Measurements from ENCODE around the gene SPG11. TPM values are rescaled to one million over a fixed set of nuclear protein-coding genes. Genes with fewer than 3 reads are reported as not detected.

SPG11 gene
- total and polyA plus RNA-seq, 2 experiments from 2014 or later = 15.7 to 65.1 TPM

- H3K4me3 ChIP-seq = no peak overlapping the region
- H3K9me3 ChIP-seq (ENCODE audit: low read depth) = no peaks in the 10 kb centered on the region
- TF ChIP-seq, protein P1, sequence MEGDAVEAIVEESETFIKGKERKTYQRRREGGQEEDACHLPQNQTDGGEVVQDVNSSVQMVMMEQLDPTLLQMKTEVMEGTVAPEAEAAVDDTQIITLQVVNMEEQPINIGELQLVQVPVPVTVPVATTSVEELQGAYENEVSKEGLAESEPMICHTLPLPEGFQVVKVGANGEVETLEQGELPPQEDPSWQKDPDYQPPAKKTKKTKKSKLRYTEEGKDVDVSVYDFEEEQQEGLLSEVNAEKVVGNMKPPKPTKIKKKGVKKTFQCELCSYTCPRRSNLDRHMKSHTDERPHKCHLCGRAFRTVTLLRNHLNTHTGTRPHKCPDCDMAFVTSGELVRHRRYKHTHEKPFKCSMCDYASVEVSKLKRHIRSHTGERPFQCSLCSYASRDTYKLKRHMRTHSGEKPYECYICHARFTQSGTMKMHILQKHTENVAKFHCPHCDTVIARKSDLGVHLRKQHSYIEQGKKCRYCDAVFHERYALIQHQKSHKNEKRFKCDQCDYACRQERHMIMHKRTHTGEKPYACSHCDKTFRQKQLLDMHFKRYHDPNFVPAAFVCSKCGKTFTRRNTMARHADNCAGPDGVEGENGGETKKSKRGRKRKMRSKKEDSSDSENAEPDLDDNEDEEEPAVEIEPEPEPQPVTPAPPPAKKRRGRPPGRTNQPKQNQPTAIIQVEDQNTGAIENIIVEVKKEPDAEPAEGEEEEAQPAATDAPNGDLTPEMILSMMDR (IDR thresholded peaks at IDR 0.05; ENCODE audit: low read depth, low read length) = no peak
- peak overlapping the region; percentile 10 for H3K27ac ChIP-seq
- no peaks in the 10 kb centered on the region for H3K4me1 ChIP-seq (ENCODE audit: low read depth)
- DNase-seq (ENCODE audit: low read depth in 1 of 2, low spot score in 1 of 2) = no peak
- no peaks in the 10 kb centered on the region for H3K27me3 ChIP-seq
- H3K36me3 ChIP-seq = peaks cover 51% of the 10 kb centered on the region
These were observed 40.3 kb downstream of the SPG11 start for GRCh38 chr15:44623178-44623577.

DNA sequence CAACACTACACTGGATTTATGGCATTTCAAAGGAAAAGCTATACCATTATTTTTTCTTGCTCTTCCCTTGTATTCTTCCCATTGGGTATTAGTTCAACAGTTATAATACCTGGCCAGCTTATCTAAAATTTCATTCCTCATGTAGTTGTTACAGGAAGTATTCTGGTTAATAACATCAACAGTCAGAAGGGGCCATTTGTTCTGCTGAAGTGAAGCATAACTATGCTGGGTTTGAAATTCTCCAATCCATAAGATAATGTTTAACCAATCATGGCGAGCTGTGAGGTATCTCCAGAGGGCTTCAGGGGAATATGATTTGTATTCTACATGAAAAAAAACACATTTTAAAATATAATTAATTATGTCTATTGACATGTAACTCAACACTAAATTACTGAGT lies 43.4 kb downstream of the SPG11 start:
- Histone ChIP-seq H3K4me3 (no peak overlapping the region), H3K27me3 (no peaks in the 10 kb centered on the region), H3K36me3 (peaks cover 47% of the 10 kb centered on the region), H3K4me1 (ENCODE audit: low read depth) (no peaks in the 10 kb centered on the region), H3K9me3 (ENCODE audit: low read depth) (no peaks in the 10 kb centered on the region), H3K27ac (no peak overlapping the region)
- no peak for DNase-seq (ENCODE audit: low read depth in 1 of 2, low spot score in 1 of 2)
- TF ChIP-seq, protein P1 (IDR thresholded peaks at IDR 0.05; ENCODE audit: low read depth, low read length) = no peak

GRCh38 chr15:44616974-44617373 lies 46.5 kb downstream of the SPG11 start:
- Histone ChIP-seq H3K36me3 (peaks cover 59% of the 10 kb centered on the region), H3K9me3 (ENCODE audit: low read depth) (no peaks in the 10 kb centered on the region), H3K27ac (no peak overlapping the region), H3K27me3 (no peaks in the 10 kb centered on the region), H3K4me1 (ENCODE audit: low read depth) (no peaks in the 10 kb centered on the region), H3K4me3 (no peak overlapping the region)
- no peak for DNase-seq (ENCODE audit: low read depth in 1 of 2, low spot score in 1 of 2)
- TF ChIP-seq, protein P1 (IDR thresholded peaks at IDR 0.05; ENCODE audit: low read depth, low read length) = no peak

- Histone ChIP-seq H3K36me3 (peaks cover 39% of the 10 kb centered on the region), H3K27me3 (no peaks in the 10 kb centered on the region), H3K27ac (peak overlapping the region; percentile 16), H3K4me1 (ENCODE audit: low read depth) (no peaks in the 10 kb centered on the region), H3K9me3 (ENCODE audit: low read depth) (no peaks in the 10 kb centered on the region), H3K4me3 (no peak overlapping the region)
- TF ChIP-seq, protein P1 (IDR thresholded peaks at IDR 0.05; ENCODE audit: low read depth, low read length) = no peak
- DNase-seq (ENCODE audit: low read depth in 1 of 2, low spot score in 1 of 2) = no peak
These were observed 56.7 kb downstream of the SPG11 start for GRCh38 chr15:44606740-44607139.

DNA sequence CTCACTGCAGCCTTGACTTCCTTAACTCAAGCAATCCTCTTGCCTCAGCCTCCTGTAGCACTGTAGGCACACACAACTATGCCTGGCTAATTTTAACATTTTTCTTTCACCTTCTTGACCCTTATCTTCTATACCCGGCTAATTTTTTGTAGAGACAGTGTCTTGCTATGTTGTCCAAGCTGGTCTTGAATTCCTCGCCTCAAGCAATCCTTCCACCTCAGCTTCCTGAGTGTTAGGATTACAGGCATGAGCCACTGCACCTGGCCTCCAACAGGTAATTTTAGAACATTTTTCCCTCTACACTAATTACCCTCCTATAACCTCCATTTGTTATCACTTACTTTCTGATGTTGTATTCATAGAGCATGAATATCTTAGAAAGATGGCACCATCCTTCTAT lies 60.3 kb downstream of the SPG11 start:
- Histone ChIP-seq H3K9me3 (ENCODE audit: low read depth) (no peaks in the 10 kb centered on the region), H3K36me3 (peaks cover 38% of the 10 kb centered on the region), H3K4me1 (ENCODE audit: low read depth) (no peaks in the 10 kb centered on the region), H3K27me3 (no peaks in the 10 kb centered on the region), H3K4me3 (no peak overlapping the region), H3K27ac (no peak overlapping the region)
- DNase-seq (ENCODE audit: low read depth in 1 of 2, low spot score in 1 of 2) = no peak
- TF ChIP-seq, protein P1 (IDR thresholded peaks at IDR 0.05; ENCODE audit: low read depth, low read length) = no peak

DNA sequence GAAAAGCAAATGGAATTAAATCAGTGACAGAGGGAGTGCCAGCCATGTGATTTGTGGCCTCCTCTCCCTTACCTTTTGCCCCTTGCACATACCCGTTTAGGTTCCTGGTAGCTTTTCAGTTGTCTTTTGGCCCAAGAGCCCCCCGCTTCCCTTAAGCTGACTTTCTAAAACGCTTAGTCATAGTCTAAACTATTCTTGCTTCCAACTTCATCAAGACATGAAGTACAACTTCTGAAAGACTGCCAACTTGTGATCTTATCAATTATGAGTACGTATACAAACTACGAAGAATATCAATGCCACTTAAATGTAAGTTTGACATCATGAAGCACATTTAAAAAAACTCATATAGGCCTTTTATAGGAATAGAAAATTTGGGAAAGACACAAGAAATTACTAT lies 64.6 kb downstream of the SPG11 start:
- Histone ChIP-seq H3K9me3 (ENCODE audit: low read depth) (no peaks in the 10 kb centered on the region), H3K27me3 (no peaks in the 10 kb centered on the region), H3K27ac (peak overlapping the region; percentile 30), H3K4me1 (ENCODE audit: low read depth) (no peaks in the 10 kb centered on the region), H3K4me3 (no peak overlapping the region), H3K36me3 (peaks cover 39% of the 10 kb centered on the region)
- TF ChIP-seq, protein P1 (IDR thresholded peaks at IDR 0.05; ENCODE audit: low read depth, low read length) = no peak
- peak in 1 of 2 donors; percentile 88 for DNase-seq (ENCODE audit: low read depth in 1 of 2, low spot score in 1 of 2)

Data from cardiac muscle cell (in vitro differentiated cells and primary cell).